Mucosa of descending colon (tissue), 3 donors: Measurements from ENCODE around the gene NGFR. TPM values are rescaled to one million over a fixed set of nuclear protein-coding genes. Genes with fewer than 3 reads are reported as not detected.

ENCODE experiments used
- ATAC-seq: fragments of 200-7000 bp; cut with Tn5 transposase; one replicate; pipeline ENCODE4 v1.9.1; 2020; ENCODE audit warnings: mild to moderate bottlenecking, moderate library complexity
- DNase-seq, 3 donors: peaks; one replicate each; pipeline ENCODE4 v3.0.0-alpha.2; 2020
- H3K36me3 ChIP-seq: fragments of 200-600 bp; one replicate; pipeline ENCODE4 v1.8.0; 2021; ENCODE audit warnings: low read depth, mild to moderate bottlenecking
- H3K4me1 ChIP-seq: fragments of 200-600 bp; one replicate; pipeline ENCODE4 v1.8.0; 2021; ENCODE audit warnings: low read depth, mild to moderate bottlenecking
- H3K4me3 ChIP-seq: fragments of 200-600 bp; one replicate; pipeline ENCODE4 v1.8.0; 2021; ENCODE audit warnings: mild to moderate bottlenecking
- H3K9me3 ChIP-seq: fragments of 200-600 bp; one replicate; pipeline ENCODE4 v1.8.0; 2021; ENCODE audit warnings: mild to moderate bottlenecking
- intact Hi-C, 2 donors: fragments of 100-400 bp; cut with DNase I in 1 of 2; cut with micrococcal nuclease in 1 of 2; formaldehyde crosslinking; loops; one replicate each; pipeline versions ENCODE4 v1.11.0 to v1.11.1; 2022; cut with DNase I, micrococcal nuclease
- total RNA-seq, 3 donors: library from RNA; stranded (reverse); fragmentation: NEBNext Ultra II Directional in 2 of 3; extraction: Animal tissue kit (Norgen Biotek cat#: 25700) in 2 of 3; gene quantifications; one replicate each; pipeline versions ENCODE4 v1.2.1 to v1.2.4, GENCODE V29; 2021 to 2023
- TF ChIP-seq, protein P1 (sequence below): fragments of 200-600 bp; IDR thresholded peaks from one replicate; pipeline ENCODE4 v1.8.0; 2022; ENCODE audit warnings: antibody characterized with exemption, mild to moderate bottlenecking
- donor health status: DM: no; HTN: no; CAD: no; lungs with moderate emphysema.
- donor health status: DM: no; HTN: no; CAD: no.
- donor health status: DM: no; HTN: yes; CAD: no.

The NGFR gene
- total RNA-seq, 3 donors from 2014 or later = 1.0 to 11.9 (median 2.0) TPM

DNA sequence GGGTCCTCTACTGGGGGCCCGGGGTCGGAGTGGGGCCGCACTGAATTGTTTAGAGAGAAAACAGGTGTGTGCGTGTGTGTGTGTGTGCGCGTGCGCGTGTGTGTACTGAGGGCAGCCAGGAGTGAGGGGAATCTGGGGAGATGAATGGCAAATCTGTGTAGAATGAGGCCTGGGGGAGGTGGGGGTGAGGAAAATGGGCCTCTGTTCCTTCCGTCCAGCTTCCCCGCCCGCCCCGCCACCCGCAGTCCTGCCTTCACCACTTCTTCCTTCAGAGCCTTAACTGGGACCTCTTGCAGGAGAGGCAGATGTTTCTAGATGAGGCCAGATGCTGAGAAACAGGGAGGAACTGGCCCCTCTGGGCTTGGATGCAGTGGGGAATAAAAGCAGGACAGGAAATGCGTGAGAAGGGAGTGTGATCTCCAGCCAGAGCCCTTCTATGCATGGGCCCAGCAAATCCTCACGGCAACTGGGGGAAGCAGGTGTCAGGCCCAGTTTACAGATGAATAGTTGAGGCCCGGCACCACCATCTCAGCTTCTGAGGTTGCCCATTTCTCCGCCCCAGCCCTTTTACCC, 29.7 kb upstream of the NGFR start:
- Histone ChIP-seq H3K36me3 (no peaks in the 10 kb centered on the region), H3K9me3 (no peaks in the 10 kb centered on the region), H3K4me1 (peaks cover 3% of the 10 kb centered on the region), H3K4me3 (no peak overlapping the region)
- DNase-seq = peak in 1 of 3 donors; percentile 11
- intact Hi-C loops = no loop called here
- ATAC-seq = no peak
- TF ChIP-seq, protein P1, sequence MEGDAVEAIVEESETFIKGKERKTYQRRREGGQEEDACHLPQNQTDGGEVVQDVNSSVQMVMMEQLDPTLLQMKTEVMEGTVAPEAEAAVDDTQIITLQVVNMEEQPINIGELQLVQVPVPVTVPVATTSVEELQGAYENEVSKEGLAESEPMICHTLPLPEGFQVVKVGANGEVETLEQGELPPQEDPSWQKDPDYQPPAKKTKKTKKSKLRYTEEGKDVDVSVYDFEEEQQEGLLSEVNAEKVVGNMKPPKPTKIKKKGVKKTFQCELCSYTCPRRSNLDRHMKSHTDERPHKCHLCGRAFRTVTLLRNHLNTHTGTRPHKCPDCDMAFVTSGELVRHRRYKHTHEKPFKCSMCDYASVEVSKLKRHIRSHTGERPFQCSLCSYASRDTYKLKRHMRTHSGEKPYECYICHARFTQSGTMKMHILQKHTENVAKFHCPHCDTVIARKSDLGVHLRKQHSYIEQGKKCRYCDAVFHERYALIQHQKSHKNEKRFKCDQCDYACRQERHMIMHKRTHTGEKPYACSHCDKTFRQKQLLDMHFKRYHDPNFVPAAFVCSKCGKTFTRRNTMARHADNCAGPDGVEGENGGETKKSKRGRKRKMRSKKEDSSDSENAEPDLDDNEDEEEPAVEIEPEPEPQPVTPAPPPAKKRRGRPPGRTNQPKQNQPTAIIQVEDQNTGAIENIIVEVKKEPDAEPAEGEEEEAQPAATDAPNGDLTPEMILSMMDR = no peak

DNA sequence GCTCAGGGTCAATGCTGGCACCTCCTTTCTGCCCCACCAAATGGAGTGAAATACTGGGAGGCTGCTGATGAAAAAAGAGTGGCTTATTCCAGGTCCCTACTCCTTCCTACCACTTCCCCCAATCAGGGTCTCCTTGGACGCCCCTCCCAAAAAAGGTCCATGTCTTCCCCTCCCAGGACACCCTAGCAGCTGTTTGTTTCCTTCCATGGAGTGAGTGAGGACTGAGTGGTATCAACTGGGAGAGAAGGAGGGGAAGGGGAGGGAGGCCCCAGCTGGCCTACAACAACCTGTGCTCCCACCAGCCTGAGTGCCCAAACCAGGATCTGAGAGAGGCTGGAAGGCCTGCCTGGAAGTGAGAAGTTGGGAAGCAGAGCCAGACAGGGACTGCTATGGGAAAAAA, 28.7 kb upstream of the NGFR start:
- Histone ChIP-seq H3K4me1 (peaks cover 3% of the 10 kb centered on the region), H3K36me3 (no peaks in the 10 kb centered on the region), H3K9me3 (no peaks in the 10 kb centered on the region), H3K4me3 (no peak overlapping the region)
- DNase-seq (no peak), ATAC-seq (no peak)
- intact Hi-C loops = no loop called here
- TF ChIP-seq, protein P1 = no peak

DNA sequence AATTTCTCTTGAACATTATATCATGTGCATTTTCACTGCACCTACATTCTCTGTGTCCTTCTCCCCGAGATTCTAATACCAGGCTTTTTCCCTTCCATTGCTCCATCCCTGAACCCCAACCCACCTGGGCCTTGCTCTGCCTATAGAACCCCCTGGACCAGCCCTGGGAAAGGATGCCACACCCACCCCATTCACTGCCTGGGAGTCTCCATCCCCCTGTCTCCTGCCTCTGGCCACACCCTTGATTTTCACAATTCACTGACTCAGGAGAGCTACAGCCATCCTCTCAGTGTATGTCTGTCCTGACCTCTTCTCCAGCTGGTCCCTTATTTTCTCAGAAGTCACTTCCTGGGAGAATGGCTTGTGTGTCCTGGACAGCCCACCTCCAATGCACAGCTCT, 27.9 kb upstream of the NGFR start:
- ATAC-seq (no peak), DNase-seq (peak in 1 of 3 donors; percentile 9)
- Histone ChIP-seq H3K4me3 (no peak overlapping the region), H3K9me3 (no peaks in the 10 kb centered on the region), H3K36me3 (no peaks in the 10 kb centered on the region), H3K4me1 (peaks cover 3% of the 10 kb centered on the region)
- TF ChIP-seq, protein P1 = no peak
- intact Hi-C loops = no loop called here

DNA sequence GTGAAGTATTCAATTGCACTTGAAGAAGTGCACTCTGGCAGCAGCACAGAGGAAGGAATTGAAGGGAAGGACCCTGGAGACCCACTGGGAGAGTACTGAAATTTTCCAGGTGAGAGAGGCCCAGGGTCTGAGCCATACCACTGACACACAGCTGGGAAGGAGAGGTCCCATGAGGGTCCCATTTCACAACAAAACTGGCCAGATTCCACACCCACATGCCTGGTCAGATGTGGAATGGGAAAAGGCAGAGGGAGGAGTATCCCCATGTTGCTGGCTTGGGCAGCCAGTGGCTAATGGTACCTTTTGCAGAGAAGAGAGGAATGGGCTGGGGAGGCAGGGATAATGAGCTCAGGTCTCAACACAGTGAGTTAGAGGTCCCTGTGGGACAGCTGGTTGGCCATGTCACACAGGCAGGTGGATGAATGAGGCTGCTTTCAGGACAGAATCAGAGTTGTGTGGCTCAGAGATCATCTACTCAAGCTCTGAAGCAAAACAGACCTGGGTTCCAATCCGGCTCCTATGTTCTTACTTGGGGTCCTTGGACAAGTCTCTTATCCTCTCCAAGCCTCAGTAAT, 26.2 kb upstream of the NGFR start:
- TF ChIP-seq, protein P1 = no peak
- H3K4me1 ChIP-seq = peaks cover 3% of the 10 kb centered on the region
- intact Hi-C loops = no loop called here
- H3K4me3 ChIP-seq = no peak overlapping the region
- no peaks in the 10 kb centered on the region for H3K9me3 ChIP-seq
- H3K36me3 ChIP-seq = no peaks in the 10 kb centered on the region
- no peak for DNase-seq
- no peak for ATAC-seq

DNA sequence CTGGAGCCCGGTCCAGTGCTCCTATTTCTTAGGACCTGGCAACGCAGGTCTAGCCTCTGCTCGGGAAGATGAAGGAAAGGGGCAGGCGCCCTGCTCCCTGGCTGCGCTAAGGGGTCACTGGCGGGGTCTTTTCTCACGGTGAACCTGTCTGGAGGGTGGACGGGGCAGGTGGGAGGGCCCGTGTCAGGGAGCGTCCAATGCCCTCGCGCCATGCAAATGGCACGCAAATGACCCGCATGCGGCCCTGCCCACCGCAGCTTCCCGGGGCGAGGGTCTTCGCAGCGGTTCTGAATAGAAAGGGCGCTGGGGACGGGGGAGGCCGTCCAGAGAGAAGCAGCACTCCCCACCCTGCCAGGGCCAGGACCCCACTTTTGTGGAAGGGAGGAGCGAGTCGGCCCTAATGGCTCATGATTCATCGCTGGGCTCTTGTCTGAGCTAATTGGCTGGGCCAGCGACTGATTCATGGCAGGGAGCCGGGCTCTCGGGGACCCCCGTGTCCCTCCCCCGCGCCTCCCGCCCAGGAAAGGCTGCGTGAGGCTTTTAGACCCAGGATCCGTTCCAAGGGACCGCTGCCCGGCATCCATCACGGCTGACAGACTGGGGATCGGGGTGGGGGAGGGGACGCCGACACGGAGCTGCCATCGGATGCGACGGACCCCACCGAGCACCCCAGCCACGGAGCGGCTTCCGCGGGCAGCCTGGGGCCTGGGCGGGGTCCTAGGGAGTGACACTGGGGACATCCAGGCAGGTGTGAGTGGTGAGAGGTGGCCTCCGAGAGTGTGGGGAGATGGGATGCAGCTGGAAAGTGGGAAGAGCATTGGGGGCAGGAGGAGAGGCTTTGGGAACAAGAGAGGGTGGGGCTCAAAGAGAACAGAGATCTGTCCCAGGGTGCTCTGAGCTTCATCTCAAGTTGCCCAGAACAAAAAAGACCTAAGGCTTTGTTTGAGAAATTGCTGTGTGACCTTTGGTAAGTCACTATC, 25.0 kb upstream of the NGFR start:
- Histone ChIP-seq H3K9me3 (no peaks in the 10 kb centered on the region), H3K4me1 (peaks cover 3% of the 10 kb centered on the region), H3K36me3 (no peaks in the 10 kb centered on the region), H3K4me3 (no peak overlapping the region)
- peak in 1 of 3 donors; percentile 12 for DNase-seq
- intact Hi-C loops = no loop called here
- ATAC-seq = no peak
- TF ChIP-seq, protein P1 = no peak
